Endodermal cell (in vitro differentiated cells): ENCODE results near the gene KLHL33. TPM values are rescaled to one million over a fixed set of nuclear protein-coding genes. Genes with fewer than 3 reads are reported as not detected.
A peak's percentile ranks its signal among the peaks of the same experiment; 100 is the strongest.

ENCODE experiments used
- DNase-seq: peaks from one replicate; pipeline ENCODE4 v3.0.0-alpha.2; 2017
- H3K27ac ChIP-seq: 2 replicates; pipeline ENCODE4 v1.5.1; 2013; ENCODE audit warnings: mild to moderate bottlenecking, low read depth, low read length, moderate library complexity
- H3K27me3 ChIP-seq: 2 replicates; pipeline ENCODE4 v1.6.1; 2013; ENCODE audit warnings: mild to moderate bottlenecking, low read length, moderate library complexity; ENCODE audit not compliant: insufficient read depth, control insufficient read depth, poor library complexity, severe bottlenecking
- H3K36me3 ChIP-seq: 2 replicates; pipeline ENCODE4 v1.7.0; 2013; ENCODE audit warnings: mild to moderate bottlenecking, low read length, moderate library complexity; ENCODE audit not compliant: control insufficient read depth, insufficient read depth
- H3K4me1 ChIP-seq: one replicate; pipeline ENCODE4 v1.7.0; 2013; ENCODE audit warnings: low read length; ENCODE audit not compliant: control insufficient read depth, insufficient read depth
- H3K4me3 ChIP-seq: 2 replicates; pipeline ENCODE4 v1.5.1; 2013; ENCODE audit warnings: mild to moderate bottlenecking, low read length, moderate library complexity
- H3K9ac ChIP-seq: 2 replicates; pipeline ENCODE4 v1.6.1; 2013; ENCODE audit warnings: mild to moderate bottlenecking, low read length, moderate library complexity; ENCODE audit not compliant: poor library complexity, severe bottlenecking; ENCODE audit errors: extremely low read depth
- H3K9me3 ChIP-seq: 2 replicates; pipeline ENCODE4 v1.6.1; 2013; ENCODE audit warnings: mild to moderate bottlenecking, low read length, moderate library complexity; ENCODE audit not compliant: control insufficient read depth
- H3K27ac Mint-ChIP-seq: 2 replicates; pipeline ENCODE4 v1.8.0; 2020; ENCODE audit warnings: mixed read lengths
- H3K27me3 Mint-ChIP-seq: 2 replicates; pipeline ENCODE4 v1.8.0; 2021; ENCODE audit warnings: mild to moderate bottlenecking, mixed read lengths; ENCODE audit not compliant: insufficient read depth
- H3K36me3 Mint-ChIP-seq: 2 replicates; pipeline ENCODE4 v1.8.0; 2020; ENCODE audit warnings: low read depth, mixed read lengths
- H3K4me1 Mint-ChIP-seq: 2 replicates; pipeline ENCODE4 v1.8.0; 2020; ENCODE audit warnings: mixed read lengths
- H3K4me3 Mint-ChIP-seq: 2 replicates; pipeline ENCODE4 v1.8.0; 2020; ENCODE audit warnings: mild to moderate bottlenecking, moderate library complexity, mixed read lengths
- H3K9me3 Mint-ChIP-seq: 2 replicates; pipeline ENCODE4 v1.8.0; 2020; ENCODE audit warnings: mild to moderate bottlenecking, mixed read lengths
- CTCF ChIP-seq: fragments of 200-600 bp; sonication (generic); conservative IDR thresholded peaks from 2 replicates; pipeline ENCODE4 v1.5.0; 2021; ENCODE audit warnings: antibody characterized with exemption, mild to moderate bottlenecking
- WGBS, 2 experiments: methylation state at CpG; one replicate each; pipeline versions ENCODE4 v1.1.5 to v1.1.7; 2013; ENCODE audit warnings: missing lambda C conversion rate in 2 of 2, mixed read lengths in 1 of 2; ENCODE audit not compliant: insufficient coverage in 1 of 2, insufficient read length in 1 of 2; 5-methylcytosine and 5-hydroxymethylcytosine counted together
- total RNA-seq, 2 donors: library from RNA; stranded (reverse); fragmentation: NEBNext Ultra II Directional in 1 of 2; extraction: Animal tissue kit (Norgen Biotek cat#: 25700) in 1 of 2; gene quantifications; 2 replicates in 1 of 2; 3 replicates in 1 of 2; pipeline ENCODE4 v1.2.1, GENCODE V29; 2021

Gene KLHL33
- total RNA-seq, 2 donors from 2014 or later = 0.09 TPM; not detected in 1

GRCh38 chr14:20428010-20428365 lies 8.0 kb downstream of the KLHL33 start:
- Histone ChIP-seq H3K36me3 (no peaks in the 10 kb centered on the region), H3K4me1 (no peaks in the 10 kb centered on the region), H3K9ac (no peak overlapping the region), H3K4me3 (no peak overlapping the region), H3K9me3 (no peaks in the 10 kb centered on the region), H3K27me3 (no peaks in the 10 kb centered on the region), H3K27ac (no peak overlapping the region)
- no peak for DNase-seq
- H3K27me3 Mint-ChIP-seq = no peaks in the 10 kb centered on the region
- no peak overlapping the region for H3K4me3 Mint-ChIP-seq
- 78 to 100% methylated on average over 1 to 5 of the region's 5 CpGs for WGBS, 2 experiments
- no peaks in the 10 kb centered on the region for H3K9me3 Mint-ChIP-seq
- no peak for TF ChIP-seq CTCF
- H3K27ac Mint-ChIP-seq = peak overlapping the region; percentile 59
- H3K4me1 Mint-ChIP-seq = peaks cover 13% of the 10 kb centered on the region
- no peaks in the 10 kb centered on the region for H3K36me3 Mint-ChIP-seq

- Histone ChIP-seq H3K4me3 (no peak overlapping the region), H3K27me3 (no peaks in the 10 kb centered on the region), H3K27ac (no peak overlapping the region), H3K36me3 (no peaks in the 10 kb centered on the region), H3K4me1 (no peaks in the 10 kb centered on the region), H3K9me3 (no peaks in the 10 kb centered on the region), H3K9ac (no peak overlapping the region)
- 86 to 91% methylated on average over 2 to 5 of the region's 5 CpGs for WGBS, 2 experiments
- Mint-ChIP-seq H3K9me3 (no peaks in the 10 kb centered on the region), H3K27me3 (no peaks in the 10 kb centered on the region), H3K27ac (peak overlapping the region; percentile 59), H3K4me3 (peak overlapping the region; percentile 8), H3K36me3 (no peaks in the 10 kb centered on the region), H3K4me1 (peaks cover 14% of the 10 kb centered on the region)
- peak; percentile 52 for DNase-seq
- TF ChIP-seq CTCF = no peak
Observed at GRCh38 chr14:20427231-20428009, 8.5 kb downstream of the KLHL33 start.

- no peak for TF ChIP-seq CTCF
- no peaks in the 10 kb centered on the region for H3K4me1 ChIP-seq
- H3K36me3 Mint-ChIP-seq = no peaks in the 10 kb centered on the region
- H3K9ac ChIP-seq = no peak overlapping the region
- H3K9me3 Mint-ChIP-seq = no peaks in the 10 kb centered on the region
- H3K9me3 ChIP-seq = no peaks in the 10 kb centered on the region
- H3K36me3 ChIP-seq = no peaks in the 10 kb centered on the region
- 40 to 50% methylated on average over 2 of the region's 2 CpGs for WGBS, 2 experiments
- H3K27me3 ChIP-seq = no peaks in the 10 kb centered on the region
- no peak overlapping the region for H3K4me3 Mint-ChIP-seq
- no peak overlapping the region for H3K27ac ChIP-seq
- no peaks in the 10 kb centered on the region for H3K27me3 Mint-ChIP-seq
- peaks cover 14% of the 10 kb centered on the region for H3K4me1 Mint-ChIP-seq
- no peak overlapping the region for H3K4me3 ChIP-seq
- no peak for DNase-seq
- no peak overlapping the region for H3K27ac Mint-ChIP-seq
Observed at GRCh38 chr14:20424851-20425250, 11.1 kb downstream of the KLHL33 start.
